Activated CD8-positive, alpha-beta memory T cell treated with anti-CD3 and anti-CD28 coated beads, Interleukin-2, amount 50 U/mL, for 1 hour (primary cell): ENCODE data around the gene CAMTA1.

ENCODE experiments used
- DNase-seq: peaks from one replicate; pipeline ENCODE4 v3.0.0-alpha.2; 2020; ENCODE audit errors: extremely low read depth

The CAMTA1 gene

GRCh38 chr1:7279769-7280168 lies 494.5 kb downstream of the CAMTA1 start:
- DNase-seq, result no peak

- no peak for DNase-seq
These were observed 495.2 kb downstream of the CAMTA1 start for GRCh38 chr1:7280347-7280960.

DNA sequence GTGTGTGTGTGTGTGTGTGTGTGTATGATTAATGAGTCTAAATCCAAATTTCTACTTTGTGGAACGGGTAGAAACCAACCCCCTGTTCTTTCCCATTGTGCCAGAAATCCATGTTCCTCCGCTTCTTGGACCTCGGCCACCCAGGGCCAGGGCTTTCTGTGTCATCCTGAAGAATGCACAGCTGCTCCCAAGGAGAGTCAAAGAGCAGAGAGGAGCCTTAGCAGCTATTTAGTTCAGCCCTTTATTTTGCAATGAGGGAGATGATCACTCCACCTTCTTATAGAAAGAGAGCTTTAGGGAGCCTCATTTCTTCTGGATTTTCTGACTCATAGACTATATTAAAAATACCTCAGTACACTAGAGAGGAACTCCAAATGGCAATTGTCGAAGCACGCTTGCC lies 496.6 kb downstream of the CAMTA1 start:
- DNase-seq, result no peak

GRCh38 chr1:7284839-7285435 lies 499.7 kb downstream of the CAMTA1 start:
- DNase-seq, result no peak

GRCh38 chr1:7285856-7286454 lies 500.7 kb downstream of the CAMTA1 start:
- no peak for DNase-seq

DNA sequence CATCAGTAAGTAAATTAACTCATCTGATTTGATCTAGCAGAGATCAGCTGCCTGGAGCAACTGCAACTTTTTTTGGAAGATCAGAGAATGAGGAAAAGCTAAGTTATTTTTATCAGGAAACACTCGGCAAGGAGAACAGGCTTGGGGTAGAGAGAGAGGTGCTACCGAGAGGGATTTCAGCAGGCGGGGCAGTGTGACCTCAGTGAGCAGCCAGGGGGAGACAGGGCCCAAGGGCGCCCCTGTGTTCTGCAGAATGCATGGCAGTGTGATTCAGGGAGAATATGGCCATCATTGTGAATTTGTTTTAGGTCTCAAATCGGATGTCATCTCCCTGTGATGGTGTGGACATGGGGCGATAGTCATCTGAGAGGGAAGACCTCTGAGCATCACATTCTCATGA lies 501.8 kb downstream of the CAMTA1 start:
- no peak for DNase-seq

DNA sequence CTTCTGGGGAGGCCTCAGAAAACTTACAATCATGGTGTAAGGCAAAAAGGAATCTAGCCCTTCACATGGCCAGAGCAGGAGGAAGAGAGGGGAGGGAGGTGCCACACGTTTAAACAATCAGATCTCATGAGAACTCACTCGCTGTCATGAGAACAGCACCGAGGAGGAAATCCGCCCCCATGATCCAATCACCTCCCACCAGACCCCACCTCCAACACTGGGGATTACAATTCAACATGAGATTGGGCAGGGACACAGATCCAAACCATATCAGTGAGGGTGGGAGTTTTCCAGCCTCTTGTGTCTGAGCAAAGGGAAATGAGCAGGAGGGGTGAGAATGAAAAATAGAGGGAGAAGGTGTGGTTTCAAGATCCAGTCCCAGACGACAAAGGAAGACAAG lies 503.7 kb downstream of the CAMTA1 start:
- DNase-seq, result no peak

GRCh38 chr1:7289694-7290093 lies 504.4 kb downstream of the CAMTA1 start:
- no peak for DNase-seq

- DNase-seq, result no peak
These were observed 506.0 kb downstream of the CAMTA1 start for GRCh38 chr1:7290971-7291970.

GRCh38 chr1:7292036-7292681 lies 506.9 kb downstream of the CAMTA1 start:
- DNase-seq, result no peak

GRCh38 chr1:7292714-7293419 lies 507.6 kb downstream of the CAMTA1 start:
- no peak for DNase-seq

- DNase-seq, result no peak
These were observed 508.7 kb downstream of the CAMTA1 start for GRCh38 chr1:7293702-7294629.

DNA sequence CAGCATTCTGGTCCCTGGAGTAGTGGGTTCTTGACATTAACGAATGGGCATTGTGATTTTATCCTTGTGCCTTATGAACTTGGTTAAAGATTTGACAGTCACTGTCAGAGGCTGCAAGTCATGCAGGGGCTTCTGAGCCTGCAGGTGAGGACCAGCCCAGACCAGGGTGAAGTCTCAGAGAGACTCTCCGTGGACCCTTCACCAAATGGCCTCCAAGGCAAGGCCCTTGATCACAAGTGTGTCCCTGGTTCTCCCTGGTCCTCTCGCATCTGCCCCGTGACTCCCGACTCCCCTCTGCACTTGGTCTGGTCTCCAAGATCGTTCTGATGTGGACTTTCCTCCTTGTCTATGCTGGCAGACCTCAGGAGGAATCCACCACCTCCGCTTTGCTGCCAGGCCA lies 509.4 kb downstream of the CAMTA1 start:
- no peak for DNase-seq

DNA sequence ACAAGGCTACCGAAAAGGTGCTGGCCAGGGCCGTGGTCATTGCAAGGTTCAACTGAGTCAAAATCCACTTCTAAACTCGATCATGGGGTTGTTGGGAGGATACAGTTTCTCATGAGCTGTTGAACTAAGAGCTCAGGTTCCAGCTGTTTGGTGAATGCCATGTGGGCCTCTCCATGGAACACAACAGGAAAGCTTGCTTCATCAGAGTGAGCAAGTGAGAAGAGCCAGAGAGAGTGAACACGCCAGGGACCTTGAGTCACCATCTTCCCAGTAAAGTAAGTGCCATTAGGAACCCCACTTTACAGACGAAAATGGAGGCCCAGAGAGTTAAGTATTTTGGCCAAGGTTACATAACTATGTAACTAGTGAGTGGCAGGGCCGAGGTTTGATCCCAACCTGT lies 510.7 kb downstream of the CAMTA1 start:
- no peak for DNase-seq

- DNase-seq, result no peak
These were observed 511.7 kb downstream of the CAMTA1 start for GRCh38 chr1:7296968-7297367.

DNA sequence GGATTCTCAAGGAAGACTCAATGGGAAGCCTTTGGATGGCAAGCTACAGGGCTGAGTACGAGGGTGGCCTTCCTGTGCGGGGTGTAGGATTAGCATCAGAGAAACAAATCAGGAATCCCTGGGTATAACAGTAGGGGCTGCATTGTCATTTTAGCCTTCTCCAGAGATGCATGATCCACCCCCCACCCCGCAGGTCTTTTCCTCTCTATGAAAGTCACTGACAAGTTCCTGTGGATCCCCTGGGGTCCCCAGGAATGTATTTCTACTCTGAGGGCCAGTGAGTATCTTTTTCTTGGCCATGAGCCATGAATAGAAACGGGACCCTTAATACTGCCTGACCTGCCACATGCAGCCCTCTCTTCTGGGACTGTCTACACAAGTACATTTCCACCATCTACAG lies 512.9 kb downstream of the CAMTA1 start:
- DNase-seq, result no peak

GRCh38 chr1:7298749-7299151 lies 513.5 kb downstream of the CAMTA1 start:
- DNase-seq, result no peak

DNA sequence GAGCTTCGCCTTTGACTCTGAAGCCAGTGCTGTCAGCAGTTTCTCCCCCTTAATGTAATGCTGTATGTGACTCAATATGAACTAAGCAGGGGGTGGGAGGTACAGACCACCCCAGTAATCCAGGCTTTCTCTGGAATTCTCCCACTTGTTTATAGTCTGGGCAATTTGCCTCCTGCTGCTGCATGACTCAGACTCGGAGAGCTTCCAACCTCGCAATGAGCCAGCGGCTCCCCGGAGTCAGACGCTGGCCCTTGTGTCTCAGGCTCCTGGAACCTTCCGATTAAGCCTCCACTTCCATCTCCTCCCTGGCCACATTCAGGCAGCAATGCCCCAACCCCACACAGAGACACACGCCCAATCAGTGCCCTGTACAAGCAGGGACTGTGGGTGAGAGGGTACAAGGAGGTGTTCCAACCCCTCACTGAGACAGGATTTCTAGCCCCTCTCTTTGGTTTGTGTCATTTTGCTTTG lies 514.1 kb downstream of the CAMTA1 start:
- no peak for DNase-seq

GRCh38 chr1:7299994-7300393 lies 514.7 kb downstream of the CAMTA1 start:
- DNase-seq, result no peak
